ENCODE data around the gene DPEP1.

DNA sequence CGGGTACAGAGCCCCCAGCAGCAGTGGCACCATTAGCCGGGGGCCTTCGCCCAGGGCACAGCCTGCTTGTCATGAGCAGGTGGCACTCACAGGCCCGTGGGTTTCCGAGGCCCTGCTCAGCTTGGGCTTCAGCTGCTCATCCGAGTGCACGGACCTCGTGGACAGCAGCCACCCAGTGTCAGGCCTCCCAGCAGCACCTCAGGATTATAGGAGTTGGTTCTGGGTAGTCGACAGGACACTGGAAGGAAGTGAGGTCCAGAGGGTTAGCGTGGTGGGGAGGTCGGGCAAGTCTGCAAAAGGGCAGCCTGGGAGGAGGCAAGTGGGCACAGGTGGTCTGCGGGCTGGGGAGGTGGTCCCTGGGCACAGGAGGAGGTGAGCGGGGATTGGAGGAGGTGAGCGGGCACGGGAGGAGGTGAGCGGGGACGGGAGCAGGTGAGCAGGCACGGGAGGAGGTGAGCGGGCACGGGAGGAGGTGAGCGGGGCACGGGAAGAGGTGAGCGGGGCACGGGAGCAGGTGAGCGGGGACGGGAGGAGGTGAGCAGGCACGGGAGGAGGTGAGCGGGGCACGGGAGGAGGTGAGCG lies 43.0 kb upstream of the DPEP1 start:
- no peak for TF ChIP-seq L3MBTL2 (conservative IDR thresholded peaks at IDR 0.05)
- no peak for TF ChIP-seq BHLHE40 (IDR thresholded peaks at IDR 0.05; ENCODE audit: borderline replicate concordance)
- TF ChIP-seq NFRKB (IDR thresholded peaks at IDR 0.05): no peak
- no peak for TF ChIP-seq ARNT (IDR thresholded peaks at IDR 0.05)
- no peak for TF ChIP-seq SP1 (IDR thresholded peaks at IDR 0.05)
- no peak for TF ChIP-seq SUZ12 (IDR thresholded peaks at IDR 0.05)
- no peak for TF ChIP-seq PKNOX1 (IDR thresholded peaks at IDR 0.05)
- TF ChIP-seq ELF4 (IDR thresholded peaks at IDR 0.05): no peak
- no peak for TF ChIP-seq LEF1 (IDR thresholded peaks at IDR 0.05; ENCODE audit: borderline replicate concordance)
- no peak for TF ChIP-seq FOXA1 (IDR thresholded peaks at IDR 0.05)
- TF ChIP-seq TARDBP (IDR thresholded peaks at IDR 0.05): no peak
